Mucosa of stomach (tissue), 1 donor: ENCODE data around the gene TSR3.

Source experiments
- H3K27me3 ChIP-seq: one replicate; pipeline ENCODE4 v1.7.0; 2013; ENCODE audit warnings: mild to moderate bottlenecking, low read length; ENCODE audit not compliant: control insufficient read depth, insufficient read depth
- H3K36me3 ChIP-seq: one replicate; pipeline ENCODE4 v1.7.0; 2013; ENCODE audit warnings: low read length; ENCODE audit not compliant: control insufficient read depth, insufficient read depth
- H3K4me1 ChIP-seq: one replicate; pipeline ENCODE4 v1.7.0; 2013; ENCODE audit warnings: mild to moderate bottlenecking, low read length; ENCODE audit not compliant: control insufficient read depth, insufficient read depth
- H3K4me3 ChIP-seq: one replicate; pipeline ENCODE4 v1.7.0; 2013; ENCODE audit warnings: low read length
- H3K9ac ChIP-seq: one replicate; pipeline ENCODE4 v1.7.0; 2013; ENCODE audit warnings: mild to moderate bottlenecking, low read length, moderate library complexity
- H3K9me3 ChIP-seq: one replicate; pipeline ENCODE4 v1.7.0; 2013; ENCODE audit warnings: mild to moderate bottlenecking, low read length, moderate library complexity; ENCODE audit not compliant: control insufficient read depth
- donor health status: Pancreatic carcinoma.

Gene TSR3

GRCh38 chr16:1346422-1347285, 5.0 kb downstream of the TSR3 start:
- Histone ChIP-seq H3K4me3 (no peak overlapping the region), H3K4me1 (peaks cover 26% of the 10 kb centered on the region), H3K9me3 (no peaks in the 10 kb centered on the region), H3K9ac (no peak overlapping the region), H3K36me3 (no peaks in the 10 kb centered on the region), H3K27me3 (no peaks in the 10 kb centered on the region)

GRCh38 chr16:1345651-1346421, 5.8 kb downstream of the TSR3 start:
- Histone ChIP-seq H3K27me3 (no peaks in the 10 kb centered on the region), H3K9ac (no peak overlapping the region), H3K9me3 (no peaks in the 10 kb centered on the region), H3K4me1 (peaks cover 22% of the 10 kb centered on the region), H3K4me3 (no peak overlapping the region), H3K36me3 (no peaks in the 10 kb centered on the region)

- Histone ChIP-seq H3K36me3 (no peaks in the 10 kb centered on the region), H3K4me3 (no peak overlapping the region), H3K9me3 (no peaks in the 10 kb centered on the region), H3K27me3 (no peaks in the 10 kb centered on the region), H3K4me1 (peaks cover 15% of the 10 kb centered on the region), H3K9ac (no peak overlapping the region)
These were observed 6.6 kb downstream of the TSR3 start for GRCh38 chr16:1345087-1345486.

- Histone ChIP-seq H3K36me3 (no peaks in the 10 kb centered on the region), H3K27me3 (no peaks in the 10 kb centered on the region), H3K9ac (no peak overlapping the region), H3K4me3 (no peak overlapping the region), H3K4me1 (peaks cover 15% of the 10 kb centered on the region), H3K9me3 (no peaks in the 10 kb centered on the region)
These were observed 7.2 kb downstream of the TSR3 start for GRCh38 chr16:1344499-1344898.

GRCh38 chr16:1343428-1344242, 8.0 kb downstream of the TSR3 start:
- Histone ChIP-seq H3K4me1 (peaks cover 15% of the 10 kb centered on the region), H3K4me3 (no peak overlapping the region), H3K27me3 (no peaks in the 10 kb centered on the region), H3K9me3 (no peaks in the 10 kb centered on the region), H3K36me3 (no peaks in the 10 kb centered on the region), H3K9ac (no peak overlapping the region)

DNA sequence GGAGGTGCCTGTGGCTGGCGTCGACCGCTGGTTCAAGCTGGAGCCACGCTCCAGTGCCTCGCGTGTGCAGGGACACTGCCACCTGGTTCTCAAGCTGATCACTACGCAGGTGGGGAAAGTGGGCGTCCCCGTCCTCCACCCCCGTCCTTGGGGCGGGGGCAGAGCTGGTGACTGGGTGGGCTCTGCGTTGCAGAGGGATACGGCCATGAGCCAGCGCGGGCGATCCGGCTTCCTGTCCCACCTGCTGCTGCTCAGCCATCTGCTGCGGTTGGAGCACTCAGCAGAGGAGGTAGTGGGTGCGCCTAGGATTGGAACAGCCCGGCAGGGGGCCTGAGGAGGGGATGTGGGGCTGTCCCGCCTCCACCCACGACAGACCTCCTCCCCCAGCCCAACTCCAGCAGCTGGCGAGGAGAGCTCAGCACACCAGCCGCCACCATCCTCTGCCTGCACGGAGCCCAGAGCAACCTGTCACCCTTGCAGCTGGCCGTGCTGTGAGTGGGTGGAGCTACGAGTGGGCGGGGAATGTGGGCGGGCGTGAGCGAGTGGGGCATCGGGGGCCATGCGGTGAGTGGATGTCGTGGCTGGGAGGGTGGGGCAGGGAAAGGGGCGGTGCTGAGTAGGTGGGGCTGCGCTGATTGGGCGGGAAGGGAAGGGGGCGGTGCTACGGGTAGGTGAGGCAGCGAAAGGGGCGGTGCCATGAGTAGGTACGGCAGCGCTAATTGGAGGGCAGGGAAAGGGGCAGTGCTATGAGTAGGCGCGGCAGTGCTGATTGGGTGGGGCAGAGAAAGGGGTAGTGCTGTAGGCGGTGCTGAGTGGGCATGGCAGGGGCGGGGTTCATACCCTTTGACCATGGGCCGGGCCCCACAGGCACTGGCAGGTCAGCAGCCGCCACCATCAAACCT, 8.9 kb downstream of the TSR3 start:
- no peak overlapping the region for H3K9ac ChIP-seq
- H3K4me1 ChIP-seq, result peaks cover 17% of the 10 kb centered on the region
- H3K4me3 ChIP-seq, result no peak overlapping the region
- H3K36me3 ChIP-seq, result no peaks in the 10 kb centered on the region
- H3K9me3 ChIP-seq, result no peaks in the 10 kb centered on the region
- no peaks in the 10 kb centered on the region for H3K27me3 ChIP-seq

DNA sequence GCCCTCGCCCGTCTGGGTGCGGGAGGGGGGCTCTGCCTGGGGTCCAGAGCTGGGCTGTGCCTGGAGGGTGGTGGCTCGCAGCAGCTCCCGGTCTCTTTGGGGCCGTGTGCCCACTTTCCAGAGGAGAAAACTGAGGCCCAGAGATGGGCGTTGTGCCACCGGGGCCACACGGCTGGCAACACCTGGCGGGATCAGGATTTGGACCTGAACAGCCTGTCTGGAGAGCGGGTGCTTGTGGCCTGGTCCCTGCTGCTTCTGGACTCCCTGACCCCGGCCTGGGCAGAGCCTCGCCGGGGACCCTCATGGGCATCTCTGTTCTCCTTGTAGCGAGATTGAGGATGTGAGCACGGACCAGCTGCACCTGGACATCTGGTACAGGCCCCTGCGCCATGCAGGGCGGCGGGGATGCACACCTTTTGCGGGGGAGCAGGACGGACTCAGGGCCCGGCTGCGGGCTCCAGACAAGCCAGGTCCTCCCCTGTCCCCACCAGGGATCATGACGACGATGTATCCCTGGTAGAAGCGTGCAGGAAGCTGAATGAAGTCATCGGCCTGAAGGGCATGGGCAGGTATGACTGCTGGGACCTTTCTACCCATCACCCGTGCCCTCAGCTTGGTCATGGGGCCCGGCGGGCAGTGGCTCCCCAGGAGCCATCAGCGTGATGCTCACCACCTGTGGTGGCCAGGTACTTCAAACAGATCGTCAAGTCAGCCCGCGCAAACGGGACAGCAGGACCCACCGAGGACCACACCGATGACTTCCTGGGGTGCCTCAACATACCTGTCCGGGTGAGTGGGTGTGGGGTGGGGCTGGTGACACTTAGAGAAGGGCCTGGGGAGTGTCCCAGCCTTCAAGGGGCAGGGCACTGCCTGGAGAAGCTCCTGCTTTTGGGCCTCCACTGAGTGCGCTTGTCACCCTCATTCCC, 9.9 kb downstream of the TSR3 start:
- H3K36me3 ChIP-seq, result no peaks in the 10 kb centered on the region
- H3K4me1 ChIP-seq, result peaks cover 19% of the 10 kb centered on the region
- H3K9me3 ChIP-seq, result no peaks in the 10 kb centered on the region
- no peak overlapping the region for H3K9ac ChIP-seq
- H3K27me3 ChIP-seq, result no peaks in the 10 kb centered on the region
- no peak overlapping the region for H3K4me3 ChIP-seq

GRCh38 chr16:1340730-1341494, 10.8 kb downstream of the TSR3 start:
- H3K27me3 ChIP-seq, result peaks cover 4% of the 10 kb centered on the region
- H3K4me1 ChIP-seq, result peaks cover 19% of the 10 kb centered on the region
- no peak overlapping the region for H3K9ac ChIP-seq
- no peaks in the 10 kb centered on the region for H3K36me3 ChIP-seq
- H3K9me3 ChIP-seq, result no peaks in the 10 kb centered on the region
- no peak overlapping the region for H3K4me3 ChIP-seq

GRCh38 chr16:1338855-1339675, 12.6 kb downstream of the TSR3 start:
- no peaks in the 10 kb centered on the region for H3K9me3 ChIP-seq
- no peaks in the 10 kb centered on the region for H3K36me3 ChIP-seq
- H3K9ac ChIP-seq, result no peak overlapping the region
- H3K4me1 ChIP-seq, result peaks cover 19% of the 10 kb centered on the region
- H3K27me3 ChIP-seq, result peaks cover 22% of the 10 kb centered on the region
- no peak overlapping the region for H3K4me3 ChIP-seq
